ENCODE results near the gene VPS39.

The VPS39 gene

DNA sequence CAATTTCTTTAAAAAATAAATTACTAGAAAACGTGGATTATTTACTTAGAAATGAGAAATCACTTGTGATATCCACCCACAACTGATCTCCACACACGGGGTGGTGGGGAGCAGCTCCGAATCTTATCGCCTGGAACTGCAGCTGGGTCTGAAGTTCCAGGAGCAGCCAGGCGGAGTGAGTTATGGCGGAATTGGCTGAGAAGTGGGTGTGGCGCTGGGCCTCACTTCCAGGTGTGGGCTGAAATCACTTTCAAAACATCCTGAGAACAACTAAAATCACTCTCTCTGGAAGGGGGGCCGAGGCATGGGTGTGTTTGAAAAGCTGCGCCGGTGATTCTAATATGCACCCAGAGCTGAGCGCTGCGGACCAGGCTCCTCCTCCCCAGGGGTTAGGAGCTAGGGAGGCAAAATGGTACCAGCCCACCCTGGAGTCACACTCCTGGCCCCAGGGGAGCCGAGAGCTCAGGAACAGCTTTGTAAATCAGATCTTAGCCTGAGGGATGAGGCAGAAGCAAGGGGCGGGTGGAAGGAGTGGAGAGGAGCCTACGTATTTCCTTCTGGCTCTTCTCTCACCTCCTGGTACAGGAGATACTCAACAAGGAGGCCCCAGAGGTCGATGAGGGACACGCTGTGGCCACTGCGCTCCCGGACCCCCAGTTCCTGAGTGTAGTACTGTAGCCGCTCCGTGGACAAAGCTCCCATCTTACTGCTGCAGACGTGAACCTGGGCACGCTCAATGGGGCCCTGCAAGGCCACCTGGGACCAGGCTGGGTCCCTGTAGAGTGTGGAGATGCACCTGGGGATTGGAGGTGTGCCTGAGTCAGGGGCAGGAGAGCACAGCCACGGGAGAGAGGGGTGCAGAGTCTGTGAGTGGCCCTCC, 61.3 kb downstream of the VPS39 start:
- ChIA-PET CTCF (no interaction called here), POLR2A (no interaction called here)
- TF ChIP-seq ZNF384 (IDR thresholded peaks at IDR 0.05), result no peak
- TF ChIP-seq ARNT (IDR thresholded peaks at IDR 0.05), result no peak
- no peak for TF ChIP-seq ELF4 (IDR thresholded peaks at IDR 0.05)
- no peak for TF ChIP-seq SP1 (IDR thresholded peaks at IDR 0.05)
- TF ChIP-seq L3MBTL2 (conservative IDR thresholded peaks at IDR 0.05), result no peak
- TF ChIP-seq CTBP1 (IDR thresholded peaks at IDR 0.05; ENCODE audit: borderline replicate concordance), result no peak
- TF ChIP-seq, protein P1, sequence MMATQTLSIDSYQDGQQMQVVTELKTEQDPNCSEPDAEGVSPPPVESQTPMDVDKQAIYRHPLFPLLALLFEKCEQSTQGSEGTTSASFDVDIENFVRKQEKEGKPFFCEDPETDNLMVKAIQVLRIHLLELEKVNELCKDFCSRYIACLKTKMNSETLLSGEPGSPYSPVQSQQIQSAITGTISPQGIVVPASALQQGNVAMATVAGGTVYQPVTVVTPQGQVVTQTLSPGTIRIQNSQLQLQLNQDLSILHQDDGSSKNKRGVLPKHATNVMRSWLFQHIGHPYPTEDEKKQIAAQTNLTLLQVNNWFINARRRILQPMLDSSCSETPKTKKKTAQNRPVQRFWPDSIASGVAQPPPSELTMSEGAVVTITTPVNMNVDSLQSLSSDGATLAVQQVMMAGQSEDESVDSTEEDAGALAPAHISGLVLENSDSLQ (IDR thresholded peaks at IDR 0.05), result no peak
- no peak for TF ChIP-seq TARDBP (IDR thresholded peaks at IDR 0.05)
- no peak for TF ChIP-seq NFRKB (IDR thresholded peaks at IDR 0.05)
- no peak for TF ChIP-seq HDGF (IDR thresholded peaks at IDR 0.05; ENCODE audit: borderline replicate concordance)
- no peak for TF ChIP-seq LEF1 (IDR thresholded peaks at IDR 0.05; ENCODE audit: borderline replicate concordance)
- no peak for TF ChIP-seq BHLHE40 (IDR thresholded peaks at IDR 0.05; ENCODE audit: borderline replicate concordance)
- DNase-seq (ENCODE audit: extremely low spot score), result no peak

DNA sequence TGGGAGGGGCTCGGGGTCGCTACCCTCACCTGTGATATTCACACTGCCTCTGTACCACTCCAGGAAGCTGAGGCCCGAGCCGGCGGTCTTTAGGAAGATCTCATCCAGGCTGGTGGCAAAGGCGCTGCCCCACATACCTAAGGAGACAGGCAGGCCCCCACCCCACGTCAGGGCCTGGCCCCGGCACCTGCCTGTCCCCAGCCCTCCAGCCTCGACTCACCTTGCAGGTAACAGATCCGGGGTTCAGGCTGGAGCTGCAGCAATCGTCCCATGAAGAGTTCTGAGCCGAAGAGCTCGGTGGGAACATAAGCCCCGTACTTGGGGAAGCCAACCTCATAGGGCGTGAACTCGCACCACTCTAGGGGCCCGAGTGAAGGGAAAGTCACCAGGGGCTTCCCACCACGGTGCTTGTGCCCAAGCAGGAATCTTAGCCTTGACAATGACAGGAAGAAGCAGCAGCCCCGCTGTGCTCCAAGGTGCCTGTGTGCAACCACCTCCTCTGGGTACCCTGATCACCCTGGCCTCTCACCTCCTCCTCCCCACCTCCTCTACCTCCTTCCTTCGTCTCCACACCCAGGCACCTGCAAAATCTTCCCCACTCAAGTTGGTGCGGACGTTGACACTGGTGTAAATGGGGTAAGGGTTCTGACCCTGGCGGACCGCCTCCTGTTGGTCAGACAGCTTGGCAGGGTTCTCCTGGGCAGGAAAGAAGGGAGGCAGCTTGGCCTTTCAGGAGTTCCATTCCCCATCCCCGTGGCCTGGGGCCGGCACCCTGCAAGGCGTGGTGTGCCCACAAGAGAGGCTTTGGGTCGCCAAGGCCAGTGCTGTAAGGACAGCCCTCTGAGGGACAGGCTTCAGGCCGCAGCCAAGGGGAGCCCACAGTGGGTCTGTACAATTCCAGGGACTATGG, 62.3 kb downstream of the VPS39 start:
- POLR2A ChIA-PET, result no interaction called here

DNA sequence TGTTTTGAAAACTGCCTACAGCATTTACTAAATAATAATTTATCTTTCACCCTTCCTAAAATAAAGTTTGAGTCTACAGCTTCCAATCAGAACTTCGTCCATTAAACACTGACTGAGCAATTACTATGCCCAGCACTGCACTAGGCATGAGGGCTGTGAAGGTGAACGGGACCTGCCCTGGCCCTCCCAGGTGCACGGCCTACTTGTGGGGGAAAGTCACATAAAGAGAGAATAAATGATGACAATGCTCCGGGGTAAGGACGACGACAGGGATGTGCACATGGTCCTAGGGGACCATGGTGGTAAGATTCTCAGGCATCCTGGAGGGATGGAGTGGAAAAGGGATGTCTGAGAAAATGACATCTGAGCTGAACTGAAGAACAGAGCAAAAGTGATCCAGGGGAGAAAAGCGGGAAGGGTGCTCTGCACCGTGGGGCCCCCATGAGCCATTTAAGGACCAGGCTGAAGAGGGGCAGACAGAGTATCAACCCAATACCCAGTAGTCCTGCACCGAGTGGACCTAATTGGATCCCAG, 63.2 kb downstream of the VPS39 start:
- POLR2A ChIA-PET, result no interaction called here

More for the DNA sequence above, 62.3 kb downstream of the VPS39 start:
- CTCF ChIA-PET, result no interaction called here
- DNase-seq (ENCODE audit: extremely low spot score), result no peak
- TF ChIP-seq L3MBTL2 (conservative IDR thresholded peaks at IDR 0.05), result no peak
- no peak for TF ChIP-seq CTBP1 (IDR thresholded peaks at IDR 0.05; ENCODE audit: borderline replicate concordance)
- no peak for TF ChIP-seq LEF1 (IDR thresholded peaks at IDR 0.05; ENCODE audit: borderline replicate concordance)
- TF ChIP-seq ARNT (IDR thresholded peaks at IDR 0.05), result no peak
- no peak for TF ChIP-seq SUZ12 (IDR thresholded peaks at IDR 0.05)
- no peak for TF ChIP-seq BHLHE40 (IDR thresholded peaks at IDR 0.05; ENCODE audit: borderline replicate concordance)
- TF ChIP-seq FOXM1 (IDR thresholded peaks at IDR 0.05; ENCODE audit: borderline replicate concordance), result no peak
- no peak for TF ChIP-seq ZNF384 (IDR thresholded peaks at IDR 0.05)
- no peak for TF ChIP-seq HDGF (IDR thresholded peaks at IDR 0.05; ENCODE audit: borderline replicate concordance)
- no peak for TF ChIP-seq NFRKB (IDR thresholded peaks at IDR 0.05)
- no peak for TF ChIP-seq SP1 (IDR thresholded peaks at IDR 0.05)
- no peak for TF ChIP-seq ELF4 (IDR thresholded peaks at IDR 0.05)
- TF ChIP-seq FOXK2 (IDR thresholded peaks at IDR 0.05), result no peak
- no peak for TF ChIP-seq FOXA1 (IDR thresholded peaks at IDR 0.05)
- TF ChIP-seq TARDBP (IDR thresholded peaks at IDR 0.05), result no peak
- TF ChIP-seq, protein P1 (IDR thresholded peaks at IDR 0.05), result no peak

DNA sequence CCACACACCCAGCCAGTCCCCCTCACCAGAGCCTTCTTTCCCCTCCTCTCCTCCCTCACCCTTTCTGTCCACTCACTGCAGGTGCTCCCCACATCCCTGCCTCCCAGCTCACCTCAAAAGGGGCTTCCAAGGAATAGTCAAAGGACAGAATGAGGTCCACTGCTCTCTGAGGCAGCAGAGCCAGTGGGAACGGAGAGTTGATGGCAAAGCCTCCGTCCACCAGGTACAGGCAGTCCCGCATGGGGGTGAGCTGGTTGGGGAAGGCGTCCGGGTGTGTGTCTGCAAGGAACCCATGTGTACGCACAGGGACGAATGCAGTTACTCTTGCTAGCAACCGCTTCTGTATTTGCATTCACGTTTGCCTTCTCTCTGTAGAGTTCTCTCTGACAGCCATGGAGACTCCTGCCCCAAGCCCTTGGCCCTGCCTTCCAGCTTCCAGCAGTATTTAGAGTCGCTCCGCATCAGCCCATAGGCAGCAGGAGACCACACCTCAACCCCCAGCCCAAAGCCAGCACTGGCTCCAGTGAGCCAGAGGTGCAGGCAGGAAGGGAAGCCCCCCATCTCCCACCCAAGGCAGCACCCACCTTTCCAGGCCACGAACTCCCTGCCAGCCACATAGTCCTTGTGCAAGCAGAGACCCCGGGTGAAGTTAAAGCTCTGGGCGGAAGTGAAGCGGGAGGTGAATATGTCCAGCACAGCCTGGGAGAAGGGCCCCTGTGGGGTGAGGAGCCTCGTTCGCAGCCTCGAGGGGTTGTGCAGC, 64.1 kb downstream of the VPS39 start:
- POLR2A ChIA-PET, result no interaction called here
- no peak for DNase-seq (ENCODE audit: extremely low spot score)
- CTCF ChIA-PET, result no interaction called here
- no peak for TF ChIP-seq CTBP1 (IDR thresholded peaks at IDR 0.05; ENCODE audit: borderline replicate concordance)

More for the DNA sequence above, 63.2 kb downstream of the VPS39 start:
- TF ChIP-seq LEF1 (IDR thresholded peaks at IDR 0.05; ENCODE audit: borderline replicate concordance) (no peak), BHLHE40 (IDR thresholded peaks at IDR 0.05; ENCODE audit: borderline replicate concordance) (no peak), FOXM1 (IDR thresholded peaks at IDR 0.05; ENCODE audit: borderline replicate concordance) (no peak), TARDBP (IDR thresholded peaks at IDR 0.05) (no peak), L3MBTL2 (conservative IDR thresholded peaks at IDR 0.05) (no peak), HDGF (IDR thresholded peaks at IDR 0.05; ENCODE audit: borderline replicate concordance) (no peak), ARNT (IDR thresholded peaks at IDR 0.05) (no peak), SP1 (IDR thresholded peaks at IDR 0.05) (no peak), NFRKB (IDR thresholded peaks at IDR 0.05) (no peak), ZNF384 (IDR thresholded peaks at IDR 0.05) (no peak), FOXA1 (IDR thresholded peaks at IDR 0.05) (no peak), FOXK2 (IDR thresholded peaks at IDR 0.05) (no peak)
- TF ChIP-seq, protein P1 (IDR thresholded peaks at IDR 0.05), result no peak
- no peak for DNase-seq (ENCODE audit: extremely low spot score)
- CTCF ChIA-PET, result no interaction called here

DNA sequence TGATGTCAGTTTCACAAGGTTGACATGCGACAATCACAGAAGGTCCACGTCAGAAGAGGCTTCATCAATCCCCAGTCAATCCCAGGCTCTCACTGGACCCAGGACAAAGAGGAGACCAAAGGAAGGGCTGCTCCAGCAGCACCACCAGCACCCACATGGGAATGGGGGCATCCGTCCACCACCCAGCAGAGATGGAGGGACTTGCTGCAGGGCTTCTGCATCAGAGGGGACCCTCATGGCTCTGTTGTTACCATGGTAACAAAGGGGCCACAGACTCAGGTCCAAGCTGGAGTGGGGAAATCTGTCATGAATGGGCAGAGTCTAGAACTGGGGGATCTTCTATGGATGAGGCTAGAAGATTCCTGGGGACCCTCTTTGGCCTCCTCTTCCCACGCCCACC, 64.7 kb downstream of the VPS39 start:
- no peak for DNase-seq (ENCODE audit: extremely low spot score)
- POLR2A ChIA-PET, result no interaction called here
- no peak for TF ChIP-seq HDGF (IDR thresholded peaks at IDR 0.05; ENCODE audit: borderline replicate concordance)
- TF ChIP-seq NFRKB (IDR thresholded peaks at IDR 0.05), result no peak
- no peak for TF ChIP-seq ARNT (IDR thresholded peaks at IDR 0.05)
- TF ChIP-seq FOXM1 (IDR thresholded peaks at IDR 0.05; ENCODE audit: borderline replicate concordance), result no peak
- TF ChIP-seq SP1 (IDR thresholded peaks at IDR 0.05), result no peak
- no peak for TF ChIP-seq ZNF384 (IDR thresholded peaks at IDR 0.05)
- CTCF ChIA-PET, result no interaction called here

Measured in HEK293T (cell line).